ENCODE data around the gene INVS.

- TF ChIP-seq POLR2A (IDR thresholded peaks at IDR 0.05) (no peak), CTCF (IDR thresholded peaks at IDR 0.05) (no peak)
These were observed 15.5 kb upstream of the INVS start for GRCh38 chr9:100083448-100084127.

All from prostate gland (tissue), 2 donors.